ENCODE results near the gene CLEC16A.

CLEC16A gene

DNA sequence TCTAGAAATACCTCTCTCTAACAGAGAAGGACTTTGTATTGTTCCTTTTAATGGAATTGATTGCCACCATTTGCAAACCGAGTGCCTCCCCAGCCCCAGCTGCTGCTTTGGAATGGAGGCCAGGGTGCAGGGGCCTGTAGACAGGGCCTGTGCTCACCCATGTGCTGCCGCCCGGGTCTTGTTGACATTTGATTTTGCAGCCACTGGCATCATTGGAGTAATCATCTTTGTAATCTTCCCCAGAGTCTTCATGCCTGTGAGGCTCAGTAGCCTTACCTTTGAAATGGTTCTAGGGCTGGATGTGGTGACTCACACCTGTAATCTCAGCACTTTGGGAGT, 119.8 kb downstream of the CLEC16A start:
- no peak for DNase-seq

DNA sequence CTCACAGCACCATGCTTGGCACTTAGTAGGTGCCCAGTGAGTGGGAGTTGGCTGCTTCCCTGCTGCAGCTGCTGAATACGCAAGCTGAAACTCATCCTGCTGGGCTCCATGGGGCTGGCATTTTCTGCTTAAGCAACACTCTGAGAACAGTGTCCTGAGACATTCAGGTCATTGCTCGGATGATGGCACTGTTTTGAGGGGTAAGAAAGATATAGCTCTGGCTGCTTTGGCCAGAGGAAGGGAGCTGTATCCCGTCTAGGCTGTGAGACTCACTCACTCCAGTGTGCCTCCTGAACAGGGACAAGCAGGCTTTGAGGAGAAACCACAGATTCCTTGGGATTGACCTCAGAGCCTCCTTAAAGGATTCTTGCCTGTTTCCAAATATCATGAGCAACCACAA, 120.5 kb downstream of the CLEC16A start:
- no peak for DNase-seq

DNA sequence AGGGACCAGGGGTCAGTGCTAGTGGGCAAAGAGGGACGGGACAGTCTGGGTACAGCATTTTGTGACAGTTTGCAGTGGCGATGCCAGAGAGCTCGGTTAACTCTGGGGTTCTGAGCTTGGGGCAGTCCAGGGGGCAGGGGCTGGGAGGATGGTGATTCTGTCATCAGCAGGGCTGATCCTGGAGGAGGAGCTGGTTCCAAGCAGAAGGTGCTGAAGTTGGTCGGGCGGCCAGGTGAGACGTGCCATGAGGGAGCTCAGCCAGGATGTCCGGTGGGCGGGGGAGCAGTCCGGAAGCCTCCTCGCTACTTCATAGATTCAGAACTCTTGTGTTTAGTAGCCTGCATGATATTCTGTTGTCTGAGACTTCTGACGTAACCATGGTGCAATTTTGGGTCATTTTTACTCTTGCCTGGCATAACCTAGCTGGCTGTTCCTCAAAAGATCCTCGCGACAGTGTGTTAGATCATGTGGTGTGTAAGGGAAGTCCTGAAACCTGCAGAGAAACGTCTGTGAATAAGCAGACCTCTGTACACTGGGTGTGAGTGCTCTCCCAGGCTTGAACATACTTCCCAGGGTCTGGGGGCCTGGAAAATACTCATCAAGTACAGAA, 122.0 kb downstream of the CLEC16A start:
- no peak for DNase-seq

DNA sequence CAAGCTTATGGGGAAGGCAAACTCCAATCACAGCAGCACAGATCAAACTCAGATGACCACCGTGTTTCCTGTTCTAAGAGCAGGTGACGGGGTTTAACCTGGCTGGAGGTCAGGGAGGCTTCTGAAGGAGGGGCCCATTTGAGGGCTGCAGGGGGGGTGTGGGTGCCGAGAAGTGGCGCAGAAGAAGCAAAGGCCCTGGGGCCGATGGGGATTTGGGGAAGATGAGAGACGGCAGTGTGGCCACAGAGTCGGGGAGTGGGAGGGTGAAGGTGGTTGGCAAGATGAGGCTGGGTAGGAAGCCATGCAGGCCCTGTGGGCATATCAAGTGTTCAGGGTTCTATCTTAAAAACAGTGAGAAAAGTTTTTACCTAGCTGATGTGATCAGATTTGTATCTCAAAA, 122.9 kb downstream of the CLEC16A start:
- no peak for DNase-seq

DNA sequence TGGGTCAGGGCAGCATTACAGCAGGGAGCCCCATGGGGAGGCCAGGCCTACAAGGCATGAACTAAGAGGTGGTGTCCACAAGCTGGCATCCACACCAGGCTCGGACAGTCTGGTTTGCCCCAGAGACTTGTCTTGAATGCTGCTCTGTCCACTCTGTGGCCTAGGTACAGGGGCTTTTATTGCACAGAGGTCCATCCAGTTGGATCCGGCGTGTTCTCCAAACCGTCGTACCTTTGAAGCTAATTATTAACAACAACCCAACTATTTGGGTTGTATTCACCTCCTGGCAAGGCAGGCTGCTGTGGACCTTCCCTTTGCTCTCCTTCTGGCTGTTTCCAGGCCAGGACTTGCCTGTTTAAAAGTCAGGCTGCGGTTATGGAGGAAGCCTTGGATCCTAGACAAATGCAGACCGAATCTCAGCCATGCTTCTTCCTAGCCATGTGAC, 123.4 kb downstream of the CLEC16A start:
- no peak for DNase-seq

DNA sequence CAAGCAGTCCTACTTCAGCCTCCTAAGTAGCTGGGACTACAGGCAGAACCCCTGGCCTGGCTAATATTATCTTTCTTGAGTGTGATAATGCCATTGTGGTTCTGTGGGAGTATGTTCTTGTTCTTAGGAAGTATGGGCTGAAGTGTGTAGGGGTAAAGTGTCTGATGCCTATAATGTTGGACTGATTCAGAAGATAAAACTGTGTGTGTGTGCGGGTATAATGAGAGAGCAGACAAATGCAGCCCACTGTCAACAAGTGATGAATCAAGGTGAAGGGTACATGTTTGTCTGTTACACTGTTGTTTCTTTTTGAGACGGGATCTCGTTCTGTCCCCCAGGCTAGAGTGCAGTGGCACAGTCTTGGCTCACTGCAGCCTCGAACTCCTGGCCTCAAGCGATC, 127.5 kb downstream of the CLEC16A start:
- DNase-seq: no peak

DNA sequence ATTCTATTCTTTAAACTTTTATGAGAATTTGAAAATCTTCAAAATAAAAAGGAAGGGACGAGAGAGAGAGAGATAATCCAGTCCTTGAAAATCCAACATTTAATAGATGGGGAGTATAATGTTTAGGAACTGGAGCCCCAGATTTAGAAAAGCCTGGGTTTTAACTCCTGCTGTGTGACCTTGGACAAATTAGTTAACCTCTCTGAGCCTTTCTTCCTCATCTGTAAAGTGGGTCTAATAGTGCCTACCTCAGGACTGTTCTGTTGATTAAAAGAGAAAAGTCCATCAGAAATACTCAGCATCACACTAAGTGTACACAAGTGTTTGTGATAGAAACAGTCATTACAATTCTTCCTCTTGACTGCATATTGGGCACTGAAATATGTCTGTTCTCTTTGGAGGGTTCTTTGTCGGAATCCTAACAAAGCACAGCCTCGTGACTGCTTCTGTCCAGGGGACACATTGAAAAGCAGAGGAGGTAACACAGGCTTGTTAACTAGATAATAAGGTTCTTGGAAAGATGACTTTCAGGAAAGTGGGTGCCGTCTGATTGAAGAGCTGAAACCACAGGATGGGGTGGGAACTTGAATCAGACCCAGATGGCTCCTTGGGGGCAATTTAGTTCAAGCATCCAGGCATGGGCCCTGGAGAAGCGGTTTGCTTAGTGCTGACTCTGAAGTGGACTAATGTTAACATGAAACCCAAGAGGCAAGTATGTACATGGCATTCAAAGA, 128.2 kb downstream of the CLEC16A start:
- DNase-seq: no peak

DNA sequence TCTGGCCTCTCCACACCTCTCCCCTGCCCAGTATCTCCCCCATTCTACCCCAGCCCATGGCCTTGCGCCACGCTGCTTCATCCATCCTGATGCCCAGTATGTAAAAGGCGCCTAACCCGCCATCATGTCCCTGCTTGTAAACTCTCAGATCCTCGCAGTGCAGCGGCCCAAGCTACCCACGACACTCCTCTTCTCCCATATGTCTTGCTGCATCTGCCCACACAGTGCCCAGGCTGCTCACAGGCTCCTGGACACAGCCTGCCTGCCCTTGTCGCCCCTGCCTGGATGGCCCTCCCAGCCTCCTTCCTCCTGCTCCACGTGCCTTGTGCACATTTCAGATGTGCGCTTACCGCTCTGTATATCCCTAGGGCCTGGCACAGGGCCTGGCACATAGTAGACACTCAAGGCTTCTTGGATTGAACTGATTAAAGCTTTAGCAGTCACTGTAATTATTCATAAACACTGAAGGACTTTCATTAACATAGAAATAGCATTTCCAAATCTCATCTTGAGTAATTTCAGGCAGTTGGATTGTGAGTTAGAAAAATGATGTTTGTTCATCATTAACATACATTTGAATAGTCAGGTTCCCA, 129.1 kb downstream of the CLEC16A start:
- no peak for DNase-seq

DNA sequence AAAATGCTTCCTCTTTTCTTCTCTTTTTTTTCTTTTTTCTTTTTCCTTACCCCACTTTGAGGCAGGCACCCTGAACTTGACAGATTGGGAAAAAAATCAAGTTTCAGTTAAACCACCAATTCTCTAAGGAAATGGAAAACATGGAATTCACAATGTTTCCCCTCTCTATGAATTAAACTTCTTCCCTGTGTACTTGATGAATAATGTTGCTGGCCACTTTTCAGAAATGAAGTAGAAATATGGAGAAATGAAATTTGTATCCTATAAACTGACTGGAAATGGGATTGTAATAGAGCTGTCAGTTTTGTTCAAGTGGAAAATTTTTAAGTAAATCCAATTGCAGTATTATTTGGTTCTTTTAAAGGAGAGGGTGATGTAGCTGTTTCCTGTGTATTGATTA, 129.8 kb downstream of the CLEC16A start:
- DNase-seq: no peak

DNA sequence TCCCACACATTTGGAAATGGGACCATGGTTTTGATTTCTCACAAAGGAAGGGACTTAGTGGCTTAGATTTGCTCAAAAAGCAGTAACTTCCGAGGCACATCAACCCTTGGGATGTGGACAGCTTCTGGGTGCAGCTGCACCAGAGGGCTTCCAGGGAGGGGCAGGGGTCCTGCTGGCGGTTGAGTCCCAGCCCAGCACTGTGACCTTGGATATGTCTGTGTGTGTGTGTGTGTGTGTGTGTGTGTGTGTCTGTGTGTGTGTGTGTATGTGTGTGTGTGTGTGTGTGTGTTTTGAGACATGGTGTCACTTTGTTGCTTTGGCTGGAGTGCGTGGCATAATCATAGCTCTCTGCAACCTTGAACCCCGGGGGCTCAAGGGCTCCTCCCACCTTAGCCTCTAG, 130.8 kb downstream of the CLEC16A start:
- no peak for DNase-seq

DNA sequence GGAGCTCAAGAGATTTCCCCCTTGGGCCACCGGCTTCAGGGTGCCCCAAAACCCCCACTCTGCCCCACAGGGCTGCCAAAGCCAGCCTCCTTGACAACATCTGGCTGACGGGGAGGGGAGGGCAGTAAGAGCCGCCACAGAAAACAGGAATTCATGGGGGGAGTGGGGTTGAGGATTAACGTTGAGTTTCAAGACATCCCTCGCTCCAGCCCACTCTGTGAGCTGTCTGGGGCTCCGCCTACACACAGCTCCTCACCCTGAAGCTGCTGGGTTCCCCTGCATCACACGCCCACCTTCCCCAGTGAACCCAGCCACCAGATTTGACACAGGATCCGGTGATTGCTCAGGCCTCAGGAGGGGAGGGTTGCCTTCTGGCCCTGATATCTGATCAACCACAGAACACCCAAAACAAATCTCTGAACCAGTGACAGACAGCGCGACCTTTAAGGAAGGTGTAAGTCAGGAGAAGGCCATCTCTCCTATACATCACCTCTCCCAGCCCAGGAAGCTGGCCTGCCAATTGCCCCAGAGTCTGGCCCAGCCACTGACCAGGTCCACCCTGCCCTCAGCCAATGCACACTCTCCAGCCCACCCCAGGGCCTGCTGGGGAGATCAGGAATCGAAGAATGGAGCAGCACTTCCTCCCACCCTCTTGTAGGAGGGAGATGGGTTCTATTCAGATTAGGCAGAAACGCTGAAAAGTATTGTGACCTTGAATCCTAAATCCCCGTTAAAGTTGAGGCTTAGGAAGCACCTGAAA, 132.1 kb downstream of the CLEC16A start:
- peak in 1 of 2 donors; percentile 10 for DNase-seq

DNA sequence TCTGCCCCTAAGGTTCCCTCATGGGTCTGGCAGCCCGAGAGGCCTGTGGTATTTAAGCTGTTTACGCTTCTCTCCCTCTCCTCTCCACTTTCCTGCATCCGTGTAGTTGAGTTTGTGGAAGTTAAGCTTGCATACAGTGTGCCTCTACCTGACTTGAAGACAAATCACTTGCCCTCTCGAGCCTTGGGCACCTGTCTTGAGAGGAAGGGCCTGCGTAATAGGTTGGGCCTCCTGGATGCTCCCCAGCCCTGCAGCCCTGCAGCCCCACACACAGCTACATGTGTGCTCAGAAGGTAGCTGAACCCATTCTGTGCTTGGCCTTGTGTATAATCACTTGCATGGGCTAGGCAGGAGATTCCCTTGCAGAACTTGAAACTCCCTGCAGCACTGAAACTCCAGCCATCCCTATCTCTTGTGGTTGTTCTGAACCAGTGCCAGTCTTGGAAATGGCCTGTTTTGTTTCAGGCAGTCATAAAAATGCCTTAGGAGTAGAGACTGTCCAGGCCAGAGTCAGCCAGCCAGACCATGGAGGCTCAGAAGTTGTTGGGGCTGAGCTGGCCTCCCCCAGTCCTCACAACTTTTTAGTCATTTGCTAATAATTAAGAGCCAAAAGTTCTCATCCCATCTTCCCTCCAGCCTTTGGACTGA, 134.6 kb downstream of the CLEC16A start:
- no peak for DNase-seq

DNA sequence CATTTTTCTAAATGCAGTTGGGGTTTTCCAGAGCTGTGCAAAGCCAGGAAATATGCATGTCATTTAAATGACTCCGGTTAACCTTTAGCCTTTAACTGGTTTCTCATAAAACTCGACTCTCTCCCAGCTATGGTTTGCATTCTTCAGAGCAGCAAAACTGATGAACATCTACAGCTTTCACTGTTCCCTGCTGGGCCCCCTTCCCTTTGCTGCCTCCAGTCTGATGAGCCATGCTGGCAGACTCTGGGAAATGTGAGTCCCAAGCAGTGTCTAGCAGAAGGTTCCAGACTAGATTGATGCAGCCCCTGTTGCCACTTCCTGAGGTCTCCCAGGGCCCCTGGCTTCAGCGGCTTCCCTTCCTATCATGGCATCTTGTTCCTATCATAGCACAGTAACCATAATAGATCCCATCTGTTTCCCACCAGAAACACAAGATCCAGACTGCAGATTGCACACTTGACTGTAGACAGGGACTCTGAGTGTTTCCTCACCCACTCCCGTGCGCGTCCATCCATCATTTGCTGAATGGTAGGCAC, 135.4 kb downstream of the CLEC16A start:
- DNase-seq: no peak

DNA sequence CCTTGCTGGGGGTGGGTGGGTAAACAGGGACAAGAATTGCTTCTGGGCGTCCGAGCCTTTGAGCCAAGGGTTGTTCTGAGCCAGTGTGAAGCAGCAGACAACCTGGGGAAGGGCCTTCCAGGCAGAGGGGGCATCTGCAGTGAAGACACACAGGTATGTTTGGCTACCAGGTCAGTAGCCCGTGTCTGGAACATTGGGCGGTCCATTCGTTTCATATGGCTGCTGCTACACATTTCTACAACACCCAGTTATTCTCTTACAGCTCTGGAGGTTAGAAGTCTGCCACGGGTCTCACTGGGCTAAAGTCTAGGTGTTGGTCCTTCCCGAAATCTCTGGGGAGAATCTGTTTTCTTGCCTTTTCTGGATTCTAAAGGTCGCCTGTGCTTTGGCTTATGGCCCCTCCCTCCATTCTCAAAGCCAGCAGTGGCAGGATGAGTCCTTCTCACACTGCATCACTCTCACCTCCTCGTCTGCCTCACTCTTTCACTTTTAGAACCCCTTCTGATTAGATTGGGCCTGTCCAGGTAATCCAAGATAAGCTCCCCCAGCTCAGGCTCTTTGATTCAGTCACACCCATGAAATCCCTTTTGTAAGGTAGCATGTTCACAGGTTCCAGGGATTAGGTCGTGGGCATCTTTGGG, 136.1 kb downstream of the CLEC16A start:
- no peak for DNase-seq

DNA sequence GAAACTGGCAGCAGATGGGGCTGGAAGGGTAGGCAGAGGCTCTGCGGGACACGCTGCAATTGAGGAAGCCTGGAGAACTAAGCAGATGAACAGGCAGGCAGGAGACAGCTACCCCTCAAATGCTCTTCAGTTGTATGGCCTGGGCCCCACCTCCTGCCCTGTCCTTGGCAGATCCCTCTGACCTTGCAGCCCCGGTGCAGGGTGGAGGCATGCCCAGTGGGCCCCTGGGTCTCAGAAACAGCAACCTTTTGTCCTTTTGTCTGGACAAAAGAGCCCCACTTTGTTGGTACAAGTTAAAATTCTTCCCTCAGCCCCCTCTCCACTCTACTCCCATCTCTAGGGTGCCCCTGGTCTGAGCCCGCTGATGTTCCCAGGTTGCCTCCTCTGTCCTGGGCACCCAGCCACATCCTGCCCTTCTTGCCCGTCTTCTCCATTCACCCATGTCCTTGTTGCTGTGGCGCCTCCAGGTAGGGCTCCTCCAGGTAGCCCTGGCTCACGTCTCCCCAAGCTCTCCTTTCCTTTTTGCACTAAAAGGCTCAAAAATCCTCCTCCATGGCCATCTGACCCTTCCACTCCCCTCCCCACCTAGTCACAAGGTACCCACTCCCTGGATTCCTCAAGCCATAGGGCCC, 136.8 kb downstream of the CLEC16A start:
- DNase-seq: no peak

DNA sequence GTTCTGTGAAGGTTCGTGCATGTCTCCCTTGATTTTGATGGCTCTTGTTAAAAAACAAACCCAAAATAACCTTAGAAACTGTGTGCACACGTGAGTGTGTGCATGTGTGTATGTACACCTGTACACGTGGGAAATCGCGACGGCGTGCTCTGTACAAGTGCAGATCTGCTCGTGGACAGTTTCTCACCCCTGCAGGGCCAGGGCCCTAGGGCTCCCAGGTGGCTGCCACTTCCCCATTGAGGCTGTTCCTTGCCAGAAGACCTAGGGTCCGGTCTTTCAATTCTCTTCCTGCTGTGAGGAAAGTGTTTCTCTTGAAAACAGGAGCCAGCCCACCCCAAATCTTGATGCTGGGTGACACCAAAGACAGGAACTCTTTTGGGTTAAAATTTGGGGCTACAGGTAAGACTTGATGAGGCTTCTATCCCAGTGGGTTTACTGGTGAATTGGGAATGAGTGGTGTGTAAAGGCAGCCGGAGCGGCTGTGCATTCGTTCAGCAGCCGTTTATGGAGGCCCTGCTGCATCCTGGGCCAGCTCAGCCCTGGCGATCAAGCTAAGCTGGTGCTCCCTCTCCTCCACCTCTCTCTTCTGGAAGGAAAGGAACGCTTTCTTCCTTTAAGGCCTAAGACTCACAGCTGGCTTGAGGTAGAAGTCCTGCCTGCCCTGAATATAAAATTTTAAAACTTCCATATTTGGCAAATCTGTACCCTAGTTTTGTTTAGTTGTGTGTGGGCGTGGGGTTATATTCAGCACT, 137.9 kb downstream of the CLEC16A start:
- DNase-seq: no peak

DNA sequence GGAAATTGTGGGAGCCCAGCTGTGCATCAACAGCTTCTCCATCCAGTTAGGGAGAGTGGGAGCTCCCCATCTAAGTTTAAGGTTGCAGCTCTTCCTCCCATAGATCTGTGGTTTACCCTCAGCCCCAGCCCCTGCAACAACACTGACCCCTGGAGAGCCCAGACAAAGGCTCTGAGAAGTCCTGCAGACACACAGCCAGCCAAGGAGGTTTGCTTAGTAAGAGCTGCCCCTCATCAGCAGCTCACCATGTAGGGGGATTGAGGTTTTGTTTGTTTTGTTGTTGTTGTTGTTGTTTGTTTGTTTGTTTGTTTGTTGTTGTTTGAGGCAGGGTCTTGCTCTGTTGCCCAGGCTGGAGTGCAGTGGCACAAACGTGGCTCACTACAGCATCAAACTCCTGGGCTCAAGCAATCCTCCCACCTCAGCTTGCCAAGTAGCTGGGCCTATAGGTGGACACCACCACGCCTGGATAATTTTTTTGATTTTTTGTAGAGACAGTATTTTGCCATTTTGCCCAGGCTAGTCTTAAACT, 138.6 kb downstream of the CLEC16A start:
- no peak for DNase-seq

DNA sequence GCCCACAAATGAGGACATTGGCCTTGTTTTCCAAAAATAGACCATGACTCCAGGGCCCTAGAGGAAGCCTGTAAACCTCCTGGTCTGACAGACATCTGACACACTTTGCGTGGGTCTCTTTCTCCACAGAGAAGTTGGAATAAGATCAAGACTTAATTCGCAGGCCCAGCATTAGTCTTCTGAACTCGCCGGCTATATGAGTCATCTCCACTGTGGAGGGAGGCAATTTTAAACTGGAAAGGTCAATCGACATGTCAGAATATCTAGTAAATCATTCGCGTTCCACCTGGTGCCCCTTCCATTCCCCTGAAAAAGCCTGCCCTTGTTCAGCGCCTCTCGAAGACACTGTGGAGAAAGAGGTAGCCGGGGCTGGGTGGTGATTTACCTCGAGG, 140.1 kb downstream of the CLEC16A start:
- no peak for DNase-seq

DNA sequence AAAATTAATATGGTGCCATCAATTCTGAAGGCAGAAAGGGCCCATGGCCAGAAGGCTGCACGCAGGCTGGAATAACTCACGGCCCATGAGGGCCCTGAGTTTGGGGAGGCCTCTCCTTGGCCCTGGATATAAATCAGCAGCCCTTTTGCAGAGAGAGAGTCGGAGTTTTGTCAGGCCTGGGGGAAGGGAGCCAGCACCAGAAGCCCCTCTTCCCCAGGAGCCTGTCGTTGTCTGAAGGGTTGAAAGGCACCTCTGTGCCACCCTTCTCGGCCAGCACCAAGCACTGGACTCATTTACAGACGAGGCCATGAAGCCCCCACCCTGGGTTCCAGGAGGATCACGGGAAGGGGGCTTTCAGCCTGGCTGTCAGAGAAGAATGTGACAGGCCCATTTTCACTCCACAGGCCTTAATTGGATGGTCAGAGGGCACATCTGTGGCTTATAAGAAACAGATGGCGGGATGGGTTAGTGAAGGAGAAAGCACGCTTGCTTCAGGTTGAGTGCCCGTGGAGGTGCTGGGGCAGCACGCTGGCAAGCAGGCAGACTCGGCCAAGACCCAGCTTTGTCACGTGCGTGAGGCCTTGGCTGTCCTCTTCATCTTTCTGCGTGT, 140.6 kb downstream of the CLEC16A start:
- no peak for DNase-seq

DNA sequence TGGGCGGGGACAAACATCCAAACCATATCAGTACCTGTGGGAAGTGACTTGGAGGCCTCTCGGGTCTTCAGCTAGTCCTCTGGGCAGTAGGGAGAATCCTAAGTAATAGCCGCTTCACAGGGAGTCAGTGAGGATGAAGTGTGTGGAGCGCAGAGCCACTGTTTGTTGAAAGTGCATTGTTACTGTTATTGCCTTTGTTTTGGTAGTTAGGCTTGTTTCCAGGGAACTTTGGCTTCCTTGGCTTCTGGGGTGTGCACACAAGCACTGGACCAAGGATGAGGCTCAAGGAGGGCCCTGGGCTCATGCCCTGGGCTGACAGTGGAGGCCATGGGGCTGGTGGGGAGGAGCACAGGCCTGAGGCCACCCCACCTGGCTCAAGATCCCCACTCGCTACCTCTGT, 141.6 kb downstream of the CLEC16A start:
- no peak for DNase-seq

DNA sequence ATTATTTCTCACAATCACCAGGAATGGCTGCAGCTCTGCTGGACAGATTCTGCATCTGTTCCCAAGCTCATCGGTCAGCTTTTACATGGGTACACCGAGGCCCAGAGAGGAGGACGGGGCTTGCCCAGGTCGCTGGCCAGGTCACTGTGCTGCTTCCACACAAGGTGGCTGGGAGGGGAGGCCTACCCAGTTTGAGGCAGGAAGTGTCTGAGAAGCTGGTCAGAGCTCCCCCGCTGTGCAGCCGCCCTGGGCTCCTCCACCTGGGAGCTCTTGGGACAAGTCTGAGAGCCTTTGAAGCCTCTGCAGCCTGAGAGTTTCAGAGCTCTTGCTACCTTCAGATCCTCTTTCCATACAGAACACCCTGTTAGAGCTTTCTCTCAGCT, 143.3 kb downstream of the CLEC16A start:
- DNase-seq: no peak
